Fibroblast of lung (primary cell): ENCODE measurements around the gene NPR1. TPM values are rescaled to one million over a fixed set of nuclear protein-coding genes. Genes with fewer than 3 reads are reported as not detected.

Experiments used
- DNase-seq, 2 donors: peaks; one replicate each; pipeline versions ENCODE4 v3.0.0 to v3.0.0-alpha.2; 2010; ENCODE audit warnings: low read depth in 2 of 2
- H2AFZ ChIP-seq: 2 replicates; pipeline ENCODE4 v1.5.1; 2012; ENCODE audit warnings: low read length, control low read depth, inconsistent platforms
- H3K27ac ChIP-seq: 2 replicates; pipeline ENCODE4 v1.5.1; 2011; ENCODE audit warnings: low read length, control low read depth; ENCODE audit not compliant: insufficient read depth
- H3K27me3 ChIP-seq: 2 replicates; pipeline ENCODE4 v1.5.1; 2011; ENCODE audit warnings: mild to moderate bottlenecking, low read length; ENCODE audit not compliant: control insufficient read depth, insufficient read depth
- H3K36me3 ChIP-seq: 2 replicates; pipeline ENCODE4 v1.5.1; 2011; ENCODE audit warnings: low read length; ENCODE audit not compliant: control insufficient read depth, insufficient read depth
- H3K4me1 ChIP-seq: 2 replicates; pipeline ENCODE4 v1.5.1; 2011; ENCODE audit warnings: low read length; ENCODE audit not compliant: control insufficient read depth, insufficient read depth; ENCODE audit errors: extremely low read depth
- H3K4me2 ChIP-seq: 2 replicates; pipeline ENCODE4 v1.5.1; 2011; ENCODE audit warnings: low read length, control low read depth; ENCODE audit not compliant: insufficient read depth; ENCODE audit errors: extremely low read depth
- H3K4me3 ChIP-seq, 4 experiments: fragments of 200-600 bp in 1 of 4; sonication (generic) in 1 of 4; replicated peaks in 1 of 4; 2 replicates each; pipeline ENCODE4 v1.5.1; 2011 to 2016; ENCODE audit warnings: low read length in 4 of 4, low read depth in 3 of 4, mild to moderate bottlenecking in 3 of 4, control low read depth in 2 of 4, inconsistent platforms in 1 of 4, mixed read lengths in 1 of 4; ENCODE audit not compliant: insufficient read depth in 1 of 4; ENCODE audit errors: control extremely low read depth in 1 of 4
- H3K79me2 ChIP-seq: 2 replicates; pipeline ENCODE4 v1.5.1; 2012; ENCODE audit warnings: mild to moderate bottlenecking, low read length, inconsistent platforms; ENCODE audit not compliant: control insufficient read depth, insufficient read depth
- H3K9ac ChIP-seq: 2 replicates; pipeline ENCODE4 v1.5.1; 2011; ENCODE audit warnings: mild to moderate bottlenecking, low read length, control low read depth; ENCODE audit not compliant: insufficient read depth
- H3K9me3 ChIP-seq: 2 replicates; pipeline ENCODE4 v1.5.1; 2012; ENCODE audit warnings: low read depth, low read length; ENCODE audit not compliant: control insufficient read depth, insufficient read depth
- H4K20me1 ChIP-seq: 2 replicates; pipeline ENCODE4 v1.5.1; 2011; ENCODE audit warnings: low read length; ENCODE audit not compliant: control insufficient read depth, insufficient read depth; ENCODE audit errors: extremely low read depth
- EZH2 ChIP-seq: IDR thresholded peaks from 2 replicates; pipeline ENCODE4 v1.5.1; 2012; ENCODE audit warnings: low read length, control low read depth, mild to moderate bottlenecking; ENCODE audit errors: missing control alignments
- polyA plus RNA-seq, 2 donors: library from polyadenylated mRNA; depleted of rRNA in 1 of 2; stranded (reverse) in 1 of 2; unstranded in 1 of 2; fragments of >200 nt; gene quantifications; 2 replicates each; pipeline ENCODE4 v1.2.1, GENCODE V29; 2011 to 2012; ENCODE audit warnings: missing spikeins in 1 of 2
- total RNA-seq: library from RNA; depleted of rRNA; stranded (reverse); fragments of >200 nt; gene quantifications from 2 replicates; pipeline ENCODE4 v1.2.1, GENCODE V29; 2014
- TF ChIP-seq, protein P1 (sequence below), 2 donors: IDR thresholded peaks in 1 of 2; conservative IDR thresholded peaks in 1 of 2; 1 replicate in 1 of 2; 2 replicates in 1 of 2; pipeline ENCODE4 v1.5.1; 2011 to 2012; ENCODE audit warnings: low read length in 2 of 2, control low read depth in 1 of 2, inconsistent platforms in 1 of 2, low read depth in 1 of 2, mild to moderate bottlenecking in 1 of 2

NPR1 gene
- total and polyA plus RNA-seq, 2 donors (not counting 1 experiment from before 2014, with no cell fraction given), result 0.14 to 0.66 TPM

DNA sequence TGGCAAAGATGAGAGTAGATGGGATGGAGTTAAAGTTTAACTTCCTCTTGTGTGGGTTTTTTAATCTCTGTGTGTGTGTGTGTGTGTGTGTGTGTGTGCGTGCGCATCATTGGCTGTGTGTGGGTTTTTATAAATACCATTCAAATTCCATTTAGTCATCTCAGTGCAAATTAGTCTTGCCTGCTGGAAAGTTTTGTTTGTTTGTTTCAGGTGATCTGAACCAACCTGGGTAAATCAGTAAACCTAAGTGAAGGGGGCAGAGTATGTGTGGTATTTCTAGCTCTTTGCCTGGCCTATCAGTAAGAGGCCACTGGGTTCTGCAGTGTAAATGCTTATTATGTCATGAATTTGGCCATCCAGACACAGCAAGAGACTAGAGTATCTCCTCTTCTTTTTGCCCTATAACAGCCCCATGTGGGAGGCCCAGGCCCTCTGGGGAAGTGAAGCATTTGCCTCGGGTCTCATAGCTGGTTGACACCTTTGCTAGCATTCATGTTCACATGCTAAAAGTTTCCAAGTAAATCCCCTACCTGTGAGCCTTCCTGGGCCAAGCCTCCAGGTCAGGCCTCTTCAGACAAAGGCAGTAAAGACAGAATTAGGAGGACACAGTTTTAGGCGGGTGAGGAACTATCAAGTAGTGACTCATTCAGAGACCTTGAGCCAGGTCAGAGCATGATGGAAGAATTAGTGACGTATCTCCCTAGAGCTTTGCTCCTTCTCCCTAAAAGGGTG lies 64.1 kb downstream of the NPR1 start:
- Histone ChIP-seq H3K9ac (no peak overlapping the region), H3K79me2 (no peaks in the 10 kb centered on the region), H3K27ac (no peak overlapping the region), H3K9me3 (no peaks in the 10 kb centered on the region), H3K27me3 (no peaks in the 10 kb centered on the region), H3K4me3 (no peak overlapping the region), H2AFZ (no peak overlapping the region), H3K4me1 (no peaks in the 10 kb centered on the region), H3K4me2 (no peak overlapping the region), H3K36me3 (peaks cover 5% of the 10 kb centered on the region), H4K20me1 (no peaks in the 10 kb centered on the region)
- no peak for TF ChIP-seq EZH2
- TF ChIP-seq, protein P1, sequence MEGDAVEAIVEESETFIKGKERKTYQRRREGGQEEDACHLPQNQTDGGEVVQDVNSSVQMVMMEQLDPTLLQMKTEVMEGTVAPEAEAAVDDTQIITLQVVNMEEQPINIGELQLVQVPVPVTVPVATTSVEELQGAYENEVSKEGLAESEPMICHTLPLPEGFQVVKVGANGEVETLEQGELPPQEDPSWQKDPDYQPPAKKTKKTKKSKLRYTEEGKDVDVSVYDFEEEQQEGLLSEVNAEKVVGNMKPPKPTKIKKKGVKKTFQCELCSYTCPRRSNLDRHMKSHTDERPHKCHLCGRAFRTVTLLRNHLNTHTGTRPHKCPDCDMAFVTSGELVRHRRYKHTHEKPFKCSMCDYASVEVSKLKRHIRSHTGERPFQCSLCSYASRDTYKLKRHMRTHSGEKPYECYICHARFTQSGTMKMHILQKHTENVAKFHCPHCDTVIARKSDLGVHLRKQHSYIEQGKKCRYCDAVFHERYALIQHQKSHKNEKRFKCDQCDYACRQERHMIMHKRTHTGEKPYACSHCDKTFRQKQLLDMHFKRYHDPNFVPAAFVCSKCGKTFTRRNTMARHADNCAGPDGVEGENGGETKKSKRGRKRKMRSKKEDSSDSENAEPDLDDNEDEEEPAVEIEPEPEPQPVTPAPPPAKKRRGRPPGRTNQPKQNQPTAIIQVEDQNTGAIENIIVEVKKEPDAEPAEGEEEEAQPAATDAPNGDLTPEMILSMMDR (conservative IDR thresholded peaks at IDR 0.05 in 1 of 2, IDR thresholded peaks at IDR 0.05 in 1 of 2; ENCODE audit: low read depth in 1 of 2, low read length in 2 of 2), result no peak
- peak; percentile 8 to 90 for DNase-seq

Other genes with a start within 250 kb of the NPR1 start
- gene S100A7, start 218.0 kb upstream of the NPR1 start, total RNA-seq, result not detected in 2 replicates
- gene S100A7, start 218.0 kb upstream of the NPR1 start, polyA plus RNA-seq, result not detected in 2 replicates
- 2,061 and 4,042 TPM in 2 replicates for gene S100A6, start 142.7 kb upstream of the NPR1 start, total RNA-seq
- 1,280 and 2,637 TPM in 2 replicates for gene S100A6, start 142.7 kb upstream of the NPR1 start, polyA plus RNA-seq
- not detected in 2 replicates for gene S100A5, start 137.8 kb upstream of the NPR1 start, total RNA-seq
- 0.20 and 0.24 TPM in 2 replicates for gene S100A5, start 137.8 kb upstream of the NPR1 start, polyA plus RNA-seq
- gene S100A4, start 132.9 kb upstream of the NPR1 start, total RNA-seq, result 85.3 and 287 TPM in 2 replicates
- gene S100A4, start 132.9 kb upstream of the NPR1 start, polyA plus RNA-seq, result 371 and 928 TPM in 2 replicates
- gene S100A3, start 129.4 kb upstream of the NPR1 start, total RNA-seq, result 1.8 and 6.8 TPM in 2 replicates
- gene S100A3, start 129.4 kb upstream of the NPR1 start, polyA plus RNA-seq, result 11.5 and 14.8 TPM in 2 replicates
- gene S100A2, start 112.8 kb upstream of the NPR1 start, total RNA-seq, result 1.5 and 3.6 TPM in 2 replicates
- 4.8 and 10.3 TPM in 2 replicates for gene S100A2, start 112.8 kb upstream of the NPR1 start, polyA plus RNA-seq
- gene S100A16, start 65.6 kb upstream of the NPR1 start, total RNA-seq, result 121 and 122 TPM in 2 replicates
- gene S100A16, start 65.6 kb upstream of the NPR1 start, polyA plus RNA-seq, result 182 and 632 TPM in 2 replicates
- gene S100A14, start 62.4 kb upstream of the NPR1 start, total RNA-seq, result 0.26 and 0.33 TPM in 2 replicates
- 0.40 and 0.51 TPM in 2 replicates for gene S100A14, start 62.4 kb upstream of the NPR1 start, polyA plus RNA-seq
- 105 and 172 TPM in 2 replicates for gene S100A13, start 51.2 kb upstream of the NPR1 start, total RNA-seq
- gene S100A13, start 51.2 kb upstream of the NPR1 start, polyA plus RNA-seq, result 399 TPM in 2 replicates
- gene S100A1, start 50.3 kb upstream of the NPR1 start, total RNA-seq, result 0.17 TPM in 1 of 2 replicates, not detected in the other
- gene S100A1, start 50.3 kb upstream of the NPR1 start, polyA plus RNA-seq, result 0.98 and 9.7 TPM in 2 replicates
- gene CHTOP, start 44.6 kb upstream of the NPR1 start, total RNA-seq, result 22.6 and 34.0 TPM in 2 replicates
- 47.6 and 52.2 TPM in 2 replicates for gene CHTOP, start 44.6 kb upstream of the NPR1 start, polyA plus RNA-seq
- gene SNAPIN, start 20.0 kb upstream of the NPR1 start, total RNA-seq, result 72.7 and 76.5 TPM in 2 replicates
- gene SNAPIN, start 20.0 kb upstream of the NPR1 start, polyA plus RNA-seq, result 52.0 and 56.8 TPM in 2 replicates
- 129 and 135 TPM in 2 replicates for gene ILF2, start 7.7 kb upstream of the NPR1 start, total RNA-seq
- gene ILF2, start 7.7 kb upstream of the NPR1 start, polyA plus RNA-seq, result 235 and 344 TPM in 2 replicates
- gene INTS3, start 49.4 kb downstream of the NPR1 start, total RNA-seq, result 30.0 and 37.3 TPM in 2 replicates
- 31.4 and 42.2 TPM in 2 replicates for gene INTS3, start 49.4 kb downstream of the NPR1 start, polyA plus RNA-seq
- gene SLC27A3, start 96.7 kb downstream of the NPR1 start, total RNA-seq, result 30.6 and 34.4 TPM in 2 replicates
- 9.3 and 9.7 TPM in 2 replicates for gene SLC27A3, start 96.7 kb downstream of the NPR1 start, polyA plus RNA-seq
- gene GATAD2B, start 244.3 kb downstream of the NPR1 start, total RNA-seq, result 3.3 and 4.8 TPM in 2 replicates
- 5.2 and 6.9 TPM in 2 replicates for gene GATAD2B, start 244.3 kb downstream of the NPR1 start, polyA plus RNA-seq